HepG2 (cell line): ENCODE measurements around the gene MRPL54.

ENCODE experiments used
- ARNTL ChIP-seq: sonication (generic); formaldehyde crosslinking; IDR thresholded peaks from 2 replicates; pipeline ENCODE4 v1.4.0; 2020; ENCODE audit warnings: mild to moderate bottlenecking, missing genetic modification reagents
- CBX5 ChIP-seq: sonication (generic); formaldehyde crosslinking; IDR thresholded peaks from 2 replicates; pipeline ENCODE4 v1.4.0; 2020; ENCODE audit warnings: missing genetic modification reagents, borderline replicate concordance
- MBD4 ChIP-seq: IDR thresholded peaks from 2 replicates; pipeline ENCODE4 v1.6.1; 2012; ENCODE audit warnings: low read length, inconsistent platforms, borderline replicate concordance
- MIER3 ChIP-seq: IDR thresholded peaks from 2 replicates; pipeline ENCODE4 v1.6.1; 2016; ENCODE audit warnings: missing compliant biosample characterization, borderline replicate concordance
- MYC ChIP-seq: sonication (generic); formaldehyde crosslinking; IDR thresholded peaks from 2 replicates; pipeline ENCODE4 v1.9.0; 2021; ENCODE audit warnings: missing genetic modification reagents, borderline replicate concordance
- TCF7L2 ChIP-seq: IDR thresholded peaks from 2 replicates; pipeline ENCODE4 v1.6.1; 2011; ENCODE audit warnings: mild to moderate bottlenecking, low read depth, low read length, moderate library complexity
- ZNF34 ChIP-seq: sonication (generic); formaldehyde crosslinking; IDR thresholded peaks from 2 replicates; pipeline ENCODE4 v1.4.0; 2020; ENCODE audit warnings: mild to moderate bottlenecking, missing genetic modification reagents, borderline replicate concordance
- ZNF382 ChIP-seq: sonication (generic); formaldehyde crosslinking; IDR thresholded peaks from 2 replicates; pipeline ENCODE4 v1.5.0; 2020; ENCODE audit warnings: missing genetic modification reagents, mild to moderate bottlenecking, borderline replicate concordance
- ZNF747 ChIP-seq: sonication (generic); formaldehyde crosslinking; IDR thresholded peaks from 2 replicates; pipeline ENCODE4 v1.8.1; 2023; ENCODE audit warnings: missing genetic modification reagents, mild to moderate bottlenecking, borderline replicate concordance
- ZNF792 ChIP-seq: IDR thresholded peaks from 2 replicates; pipeline ENCODE4 v1.6.1; 2016
- TF ChIP-seq, protein P1 (sequence below): sonication (generic); formaldehyde crosslinking; conservative IDR thresholded peaks from 2 replicates; pipeline ENCODE4 v1.8.0; 2022; ENCODE audit warnings: mild to moderate bottlenecking, moderate library complexity, missing genetic modification reagents
- TF ChIP-seq, protein P2 (sequence below): sonication (generic); formaldehyde crosslinking; IDR thresholded peaks from 2 replicates; pipeline ENCODE4 v1.5.0; 2020; ENCODE audit warnings: mild to moderate bottlenecking, missing genetic modification reagents, moderate library complexity
- TF ChIP-seq, protein P3 (sequence below): IDR thresholded peaks from 2 replicates; pipeline ENCODE4 v1.6.1; 2012; ENCODE audit warnings: inconsistent platforms
- TF ChIP-seq, protein P4 (sequence below), 2 experiments: sonication (generic) in 1 of 2; formaldehyde crosslinking in 1 of 2; IDR thresholded peaks; 2 replicates each; pipeline versions ENCODE4 v1.5.1 to v1.6.1; 2011 to 2020; ENCODE audit warnings: borderline replicate concordance in 1 of 2, low read depth in 1 of 2, low read length in 1 of 2, mild to moderate bottlenecking in 1 of 2, missing genetic modification reagents in 1 of 2, moderate library complexity in 1 of 2

DNA sequence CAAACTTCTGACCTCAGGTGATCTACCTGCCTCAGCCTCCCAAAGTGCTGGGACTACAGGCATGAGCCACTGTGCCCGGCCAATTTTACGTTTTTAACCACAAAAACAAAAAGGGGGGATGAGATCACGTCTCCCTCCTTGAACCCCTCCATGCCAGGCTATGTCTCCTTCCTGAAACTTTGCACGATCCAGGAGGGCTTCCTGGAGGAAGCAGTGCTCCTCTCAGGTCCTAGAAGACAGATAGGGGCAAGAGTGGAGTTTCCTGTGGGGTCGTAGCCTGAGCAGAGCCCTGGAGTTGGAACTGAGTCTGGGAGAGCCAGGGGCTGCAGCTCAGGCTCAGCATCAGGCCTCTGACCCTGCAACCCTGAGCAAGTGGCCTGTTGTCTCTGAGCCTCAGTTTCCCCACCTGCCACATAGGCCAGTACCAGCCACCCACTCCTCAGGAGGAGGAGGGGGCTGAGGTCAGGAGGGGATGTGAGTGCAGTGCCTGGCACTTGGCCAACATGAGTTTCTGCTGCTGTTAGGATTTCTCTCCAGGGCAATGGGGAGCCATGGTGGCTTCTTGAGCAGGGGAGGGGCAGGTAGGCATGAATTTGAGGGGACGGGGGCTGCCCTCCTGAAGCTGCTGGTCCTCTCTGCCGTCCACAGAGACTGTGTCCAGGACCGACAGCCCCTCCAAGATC, 17.0 kb upstream of the MRPL54 start:
- TF ChIP-seq MYC (CRISPR knock-in tag) (no peak), ZNF382 (CRISPR knock-in tag) (no peak), ARNTL (CRISPR knock-in tag) (no peak), MBD4 (no peak), TCF7L2 (no peak), MIER3 (CRISPR knock-in tag) (no peak), ZNF792 (CRISPR knock-in tag) (no peak), ZNF747 (CRISPR knock-in tag) (no peak), CBX5 (CRISPR knock-in tag) (no peak), ZNF34 (CRISPR knock-in tag) (no peak)
- TF ChIP-seq, protein P1, sequence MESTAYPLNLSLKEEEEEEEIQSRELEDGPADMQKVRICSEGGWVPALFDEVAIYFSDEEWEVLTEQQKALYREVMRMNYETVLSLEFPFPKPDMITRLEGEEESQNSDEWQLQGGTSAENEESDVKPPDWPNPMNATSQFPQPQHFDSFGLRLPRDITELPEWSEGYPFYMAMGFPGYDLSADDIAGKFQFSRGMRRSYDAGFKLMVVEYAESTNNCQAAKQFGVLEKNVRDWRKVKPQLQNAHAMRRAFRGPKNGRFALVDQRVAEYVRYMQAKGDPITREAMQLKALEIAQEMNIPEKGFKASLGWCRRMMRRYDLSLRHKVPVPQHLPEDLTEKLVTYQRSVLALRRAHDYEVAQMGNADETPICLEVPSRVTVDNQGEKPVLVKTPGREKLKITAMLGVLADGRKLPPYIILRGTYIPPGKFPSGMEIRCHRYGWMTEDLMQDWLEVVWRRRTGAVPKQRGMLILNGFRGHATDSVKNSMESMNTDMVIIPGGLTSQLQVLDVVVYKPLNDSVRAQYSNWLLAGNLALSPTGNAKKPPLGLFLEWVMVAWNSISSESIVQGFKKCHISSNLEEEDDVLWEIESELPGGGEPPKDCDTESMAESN (CRISPR knock-in tag) = no peak
- TF ChIP-seq, protein P2, sequence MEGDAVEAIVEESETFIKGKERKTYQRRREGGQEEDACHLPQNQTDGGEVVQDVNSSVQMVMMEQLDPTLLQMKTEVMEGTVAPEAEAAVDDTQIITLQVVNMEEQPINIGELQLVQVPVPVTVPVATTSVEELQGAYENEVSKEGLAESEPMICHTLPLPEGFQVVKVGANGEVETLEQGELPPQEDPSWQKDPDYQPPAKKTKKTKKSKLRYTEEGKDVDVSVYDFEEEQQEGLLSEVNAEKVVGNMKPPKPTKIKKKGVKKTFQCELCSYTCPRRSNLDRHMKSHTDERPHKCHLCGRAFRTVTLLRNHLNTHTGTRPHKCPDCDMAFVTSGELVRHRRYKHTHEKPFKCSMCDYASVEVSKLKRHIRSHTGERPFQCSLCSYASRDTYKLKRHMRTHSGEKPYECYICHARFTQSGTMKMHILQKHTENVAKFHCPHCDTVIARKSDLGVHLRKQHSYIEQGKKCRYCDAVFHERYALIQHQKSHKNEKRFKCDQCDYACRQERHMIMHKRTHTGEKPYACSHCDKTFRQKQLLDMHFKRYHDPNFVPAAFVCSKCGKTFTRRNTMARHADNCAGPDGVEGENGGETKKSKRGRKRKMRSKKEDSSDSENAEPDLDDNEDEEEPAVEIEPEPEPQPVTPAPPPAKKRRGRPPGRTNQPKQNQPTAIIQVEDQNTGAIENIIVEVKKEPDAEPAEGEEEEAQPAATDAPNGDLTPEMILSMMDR = no peak
- TF ChIP-seq, protein P3, sequence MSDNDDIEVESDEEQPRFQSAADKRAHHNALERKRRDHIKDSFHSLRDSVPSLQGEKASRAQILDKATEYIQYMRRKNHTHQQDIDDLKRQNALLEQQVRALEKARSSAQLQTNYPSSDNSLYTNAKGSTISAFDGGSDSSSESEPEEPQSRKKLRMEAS = no peak
- TF ChIP-seq, protein P4, sequence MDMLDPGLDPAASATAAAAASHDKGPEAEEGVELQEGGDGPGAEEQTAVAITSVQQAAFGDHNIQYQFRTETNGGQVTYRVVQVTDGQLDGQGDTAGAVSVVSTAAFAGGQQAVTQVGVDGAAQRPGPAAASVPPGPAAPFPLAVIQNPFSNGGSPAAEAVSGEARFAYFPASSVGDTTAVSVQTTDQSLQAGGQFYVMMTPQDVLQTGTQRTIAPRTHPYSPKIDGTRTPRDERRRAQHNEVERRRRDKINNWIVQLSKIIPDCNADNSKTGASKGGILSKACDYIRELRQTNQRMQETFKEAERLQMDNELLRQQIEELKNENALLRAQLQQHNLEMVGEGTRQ (IDR thresholded peaks at IDR 0.05; ENCODE audit: low read depth, low read length) = no peak
- TF ChIP-seq, protein P4 (CRISPR knock-in tag; IDR thresholded peaks at IDR 0.05; ENCODE audit: borderline replicate concordance) = no peak
